Loucy (cell line): ENCODE data around the gene MEGF9.
"Not testable (repeated sequence)": the region's sequence is repeated elsewhere in the genome, so short reads cannot be mapped to it uniquely, and the experiment has no call there.

Experiments
- H2AFZ ChIP-seq: fragments of 200-600 bp; sonication (generic); 2 replicates; pipeline ENCODE4 v1.6.0; 2016; ENCODE audit warnings: antibody characterized with exemption, mild to moderate bottlenecking, low read length, moderate library complexity
- H3F3A ChIP-seq: fragments of 200-600 bp; 2 replicates; pipeline ENCODE4 v1.6.0; 2016; ENCODE audit warnings: antibody characterized with exemption, low read depth, mild to moderate bottlenecking
- H3K27me3 ChIP-seq: fragments of 200-600 bp; sonication (generic); 2 replicates; pipeline ENCODE4 v1.6.1; 2014; ENCODE audit warnings: low read length, mild to moderate bottlenecking; ENCODE audit not compliant: insufficient read depth, poor library complexity, severe bottlenecking
- H3K36me3 ChIP-seq: fragments of 200-600 bp; sonication (generic); 2 replicates; pipeline ENCODE4 v1.6.1; 2016; ENCODE audit warnings: low read length; ENCODE audit not compliant: insufficient read depth
- H3K4me1 ChIP-seq: fragments of 200-600 bp; sonication (generic); 2 replicates; pipeline ENCODE4 v1.5.1; 2014; ENCODE audit warnings: low read length, mild to moderate bottlenecking; ENCODE audit not compliant: insufficient read depth, poor library complexity, severe bottlenecking
- H3K4me2 ChIP-seq: fragments of 200-600 bp; sonication (generic); 2 replicates; pipeline ENCODE4 v1.6.0; 2014; ENCODE audit warnings: antibody characterized with exemption, low read length, low read depth, mild to moderate bottlenecking; ENCODE audit not compliant: poor library complexity, severe bottlenecking
- H3K4me3 ChIP-seq: fragments of 200-600 bp; sonication (generic); 2 replicates; pipeline ENCODE4 v1.5.1; 2014; ENCODE audit warnings: low read length, mild to moderate bottlenecking, mixed read lengths; ENCODE audit not compliant: poor library complexity, severe bottlenecking
- H3K79me2 ChIP-seq: fragments of 200-600 bp; sonication (generic); 2 replicates; pipeline ENCODE4 v1.6.1; 2014; ENCODE audit warnings: low read length; ENCODE audit not compliant: insufficient read depth
- H3K9ac ChIP-seq: fragments of 200-600 bp; sonication (generic); 2 replicates; pipeline ENCODE4 v1.6.0; 2014; ENCODE audit warnings: mild to moderate bottlenecking, low read depth, low read length, moderate library complexity; ENCODE audit not compliant: poor library complexity, severe bottlenecking
- H3K9me2 ChIP-seq: fragments of 200-600 bp; sonication (generic); replicated peaks from 2 replicates; pipeline ENCODE4 v1.6.1; 2016; ENCODE audit warnings: low read depth, low read length, mixed read lengths
- H3K9me3 ChIP-seq: fragments of 200-600 bp; sonication (generic); 2 replicates; pipeline ENCODE4 v1.6.1; 2014; ENCODE audit warnings: mild to moderate bottlenecking, antibody characterized with exemption, low read length, low read depth; ENCODE audit not compliant: insufficient read depth
- H4K20me1 ChIP-seq: fragments of 200-600 bp; sonication (generic); 2 replicates; pipeline ENCODE4 v1.6.0; 2014; ENCODE audit warnings: antibody characterized with exemption, low read length, mild to moderate bottlenecking; ENCODE audit not compliant: insufficient read depth, poor library complexity, severe bottlenecking
- CTCF ChIP-seq: fragments of 200-600 bp; sonication (generic); conservative IDR thresholded peaks from 2 replicates; pipeline ENCODE4 v1.5.1; 2014; ENCODE audit warnings: mild to moderate bottlenecking, antibody characterized with exemption, low read length
- EZH2phosphoT487 ChIP-seq: fragments of 200-600 bp; IDR thresholded peaks from 2 replicates; pipeline ENCODE4 v1.6.1; 2018; ENCODE audit warnings: antibody characterized with exemption, mild to moderate bottlenecking, moderate library complexity, borderline replicate concordance

The MEGF9 gene

GRCh38 chr9:120755810-120756434 is 41.7 kb upstream of the MEGF9 start:
- Histone ChIP-seq H3K4me3 (no peak overlapping the region), H3K9me2 (no peaks in the 10 kb centered on the region), H3K9ac (no peak overlapping the region), H3K4me1 (peaks cover 23% of the 10 kb centered on the region), H3K36me3 (peaks cover 10% of the 10 kb centered on the region; the same call in 1 of the 2 replicates), H3K27me3 (no peaks in the 10 kb centered on the region), H4K20me1 (no peaks in the 10 kb centered on the region), H3F3A (0 out of 2 replicates have a peak, but pooled peaks cover 5% of the 10 kb centered on the region), H3K4me2 (no peak overlapping the region), H3K9me3 (no peaks in the 10 kb centered on the region), H2AFZ (no peak overlapping the region), H3K79me2 (no peaks in the 10 kb centered on the region)
- TF ChIP-seq CTCF (peak; percentile 94), EZH2phosphoT487 (no peak)

DNA sequence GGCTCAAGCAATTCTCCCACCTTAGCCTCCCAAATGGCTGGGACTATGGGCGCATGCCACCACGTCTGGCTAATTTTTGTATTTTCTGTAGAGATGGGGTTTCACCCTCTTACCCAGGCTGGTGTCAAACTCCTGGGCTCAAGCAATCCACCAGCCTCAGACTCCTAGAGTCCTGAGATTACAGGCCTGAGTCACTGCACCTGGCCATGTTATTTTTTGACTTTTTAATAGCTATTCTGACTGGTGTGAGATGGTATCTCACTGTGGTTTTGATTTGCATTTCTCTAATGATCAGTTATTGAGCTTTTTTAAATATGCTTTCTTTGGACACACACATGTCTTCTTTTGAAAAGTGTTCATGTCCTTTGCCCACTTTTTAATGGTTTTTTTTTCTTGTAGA is 40.8 kb upstream of the MEGF9 start:
- H3K4me3 ChIP-seq, result no peak overlapping the region

DNA sequence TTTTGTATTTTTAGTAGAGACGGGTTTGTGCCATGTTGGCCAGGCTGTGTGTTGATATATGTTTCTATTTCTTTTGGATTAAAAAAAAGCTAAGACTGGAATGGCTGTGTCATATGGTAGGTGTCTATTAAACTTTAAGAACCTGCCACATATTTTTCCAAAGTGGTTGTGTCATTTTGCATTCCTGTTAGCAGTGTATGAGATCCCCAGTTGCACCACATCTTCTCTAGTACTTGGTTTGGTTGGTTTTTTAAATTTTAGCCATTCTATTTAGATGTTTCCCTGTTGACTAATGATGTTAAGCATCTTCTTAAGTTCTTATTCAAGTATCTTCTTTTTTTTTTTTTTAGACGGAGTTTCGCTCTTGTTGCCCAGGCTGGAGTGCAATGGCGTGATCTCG is 36.2 kb upstream of the MEGF9 start:
- Histone ChIP-seq H3K9me2 (no peaks in the 10 kb centered on the region), H4K20me1 (no peaks in the 10 kb centered on the region), H3K79me2 (no peaks in the 10 kb centered on the region), H3K4me3 (no peak overlapping the region), H3F3A (no peaks in the 10 kb centered on the region), H3K27me3 (no peaks in the 10 kb centered on the region), H2AFZ (no peak overlapping the region), H3K9ac (no peak overlapping the region), H3K9me3 (no peaks in the 10 kb centered on the region), H3K4me2 (no peak overlapping the region), H3K36me3 (no peaks in the 10 kb centered on the region), H3K4me1 (no peaks in the 10 kb centered on the region)
- no peak for TF ChIP-seq EZH2phosphoT487
- TF ChIP-seq CTCF, result no peak

More for the DNA sequence above, 40.8 kb upstream of the MEGF9 start:
- no peaks in the 10 kb centered on the region for H3K27me3 ChIP-seq
- H3K4me1 ChIP-seq, result peaks cover 23% of the 10 kb centered on the region
- peaks cover 6% of the 10 kb centered on the region; the same call in 1 of the 2 replicates for H3K36me3 ChIP-seq
- 0 out of 2 replicates have a peak, but pooled peaks cover 5% of the 10 kb centered on the region for H3F3A ChIP-seq
- H3K9me2 ChIP-seq, result no peaks in the 10 kb centered on the region
- H3K4me2 ChIP-seq, result no peak overlapping the region
- H4K20me1 ChIP-seq, result no peaks in the 10 kb centered on the region
- H2AFZ ChIP-seq, result no peak overlapping the region
- no peaks in the 10 kb centered on the region for H3K9me3 ChIP-seq
- no peaks in the 10 kb centered on the region for H3K79me2 ChIP-seq
- no peak overlapping the region for H3K9ac ChIP-seq
- TF ChIP-seq EZH2phosphoT487 (no peak), CTCF (no peak)

DNA sequence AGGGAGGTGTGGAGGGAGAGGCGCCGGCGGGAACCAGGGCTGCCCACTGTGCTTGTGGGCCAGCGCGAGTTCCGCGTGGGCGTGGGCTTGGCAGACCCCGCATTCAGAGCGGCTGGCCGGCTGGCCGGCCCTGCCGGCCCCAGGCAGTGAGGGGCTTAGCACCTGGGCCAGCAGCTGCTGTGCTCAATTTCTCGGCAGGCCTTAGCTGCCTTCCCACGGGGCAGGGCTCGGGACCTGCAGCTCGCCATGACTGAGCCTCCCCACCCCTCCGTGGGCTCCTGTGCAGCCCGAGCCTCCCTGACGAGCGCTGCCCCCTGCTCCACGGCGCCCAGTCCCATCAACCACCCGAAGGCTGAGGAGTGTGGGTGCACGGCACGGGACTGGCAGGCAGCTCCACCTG is 32.1 kb upstream of the MEGF9 start:
- H3K4me1 ChIP-seq, H3K9me3 ChIP-seq, H3K27me3 ChIP-seq, H3K36me3 ChIP-seq, H2AFZ ChIP-seq, H3K79me2 ChIP-seq, H4K20me1 ChIP-seq, H3F3A ChIP-seq, H3K4me3 ChIP-seq, H3K4me2 ChIP-seq, H3K9ac ChIP-seq, H3K9me2 ChIP-seq: not testable (repeated sequence)
